ENCODE measurements around the gene FTL.

DNA sequence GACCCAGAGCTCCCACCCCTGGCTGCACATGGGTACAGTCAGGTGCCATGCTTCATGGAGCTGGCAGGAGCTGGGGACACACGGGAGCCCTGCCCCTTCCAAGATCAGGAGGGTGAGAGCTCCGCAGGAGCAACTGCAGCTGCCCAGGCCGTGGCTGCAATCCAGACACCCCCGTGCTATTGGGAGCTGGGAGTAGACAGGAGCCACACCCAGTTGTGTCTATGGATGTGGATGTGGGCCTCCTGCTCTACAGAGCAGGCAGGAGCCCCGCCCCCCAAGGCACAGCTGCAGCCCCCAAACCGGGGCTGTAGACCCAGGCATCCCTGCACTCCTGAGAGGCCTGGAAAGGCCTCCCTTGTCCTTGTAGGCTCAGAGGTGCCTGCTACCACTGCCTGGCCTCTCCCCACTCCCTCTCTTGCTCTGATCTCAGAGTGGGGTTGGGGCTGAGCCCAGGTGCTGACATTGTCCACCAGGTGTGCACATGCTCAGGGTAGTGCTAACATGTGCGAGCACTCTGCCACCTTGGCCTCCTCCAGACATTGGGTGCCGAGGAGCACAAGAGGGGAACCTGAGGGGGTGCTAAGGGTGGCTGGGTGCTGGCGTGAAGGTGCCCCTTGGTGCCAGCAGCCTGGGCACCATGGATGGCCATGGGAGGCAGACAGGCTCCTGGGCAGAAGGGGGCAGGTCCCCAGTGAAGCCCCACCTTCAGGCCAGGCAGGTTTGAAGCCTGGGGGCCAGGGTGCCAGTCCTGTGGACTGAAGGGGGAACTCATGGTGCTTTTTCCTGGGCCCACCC, 18.4 kb upstream of the FTL start:
- no peak for TF ChIP-seq POLR2AphosphoS5 (IDR thresholded peaks at IDR 0.05; ENCODE audit: insufficient read depth, low read depth, low read length)
- TF ChIP-seq EZH2 (IDR thresholded peaks at IDR 0.05; ENCODE audit: borderline replicate concordance, low read depth, low read length, severe bottlenecking): no peak
- TF ChIP-seq, protein P1, sequence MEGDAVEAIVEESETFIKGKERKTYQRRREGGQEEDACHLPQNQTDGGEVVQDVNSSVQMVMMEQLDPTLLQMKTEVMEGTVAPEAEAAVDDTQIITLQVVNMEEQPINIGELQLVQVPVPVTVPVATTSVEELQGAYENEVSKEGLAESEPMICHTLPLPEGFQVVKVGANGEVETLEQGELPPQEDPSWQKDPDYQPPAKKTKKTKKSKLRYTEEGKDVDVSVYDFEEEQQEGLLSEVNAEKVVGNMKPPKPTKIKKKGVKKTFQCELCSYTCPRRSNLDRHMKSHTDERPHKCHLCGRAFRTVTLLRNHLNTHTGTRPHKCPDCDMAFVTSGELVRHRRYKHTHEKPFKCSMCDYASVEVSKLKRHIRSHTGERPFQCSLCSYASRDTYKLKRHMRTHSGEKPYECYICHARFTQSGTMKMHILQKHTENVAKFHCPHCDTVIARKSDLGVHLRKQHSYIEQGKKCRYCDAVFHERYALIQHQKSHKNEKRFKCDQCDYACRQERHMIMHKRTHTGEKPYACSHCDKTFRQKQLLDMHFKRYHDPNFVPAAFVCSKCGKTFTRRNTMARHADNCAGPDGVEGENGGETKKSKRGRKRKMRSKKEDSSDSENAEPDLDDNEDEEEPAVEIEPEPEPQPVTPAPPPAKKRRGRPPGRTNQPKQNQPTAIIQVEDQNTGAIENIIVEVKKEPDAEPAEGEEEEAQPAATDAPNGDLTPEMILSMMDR (IDR thresholded peaks at IDR 0.05; ENCODE audit: extremely low read depth in 1 of 2, insufficient read depth in 1 of 2, low read depth in 1 of 2, low read length in 2 of 2): no peak
- TF ChIP-seq FOS (IDR thresholded peaks at IDR 0.05; ENCODE audit: borderline replicate concordance, insufficient read depth, low read length): no peak
